B cell (primary cell): ENCODE results near the gene P2RX6. TPM values are rescaled to one million over a fixed set of nuclear protein-coding genes. Genes with fewer than 3 reads are reported as not detected.

Experiments
- ATAC-seq: fragments of 200-7000 bp; cut with Tn5 transposase; one replicate; pipeline ENCODE4 v1.10.0; 2021; ENCODE audit warnings: low read depth, mild to moderate bottlenecking, moderate number of reproducible peaks, moderate library complexity
- CTCF ChIA-PET: fragments of 350-600 bp; sonication (Branson Sonifier 250); formaldehyde crosslinking; loops from one replicate; lab custom pipeline; 2021; ENCODE audit warnings: antibody characterized with exemption, inconsistent platforms; lab: Charles Lee
- POLR2A ChIA-PET: fragments of 350-600 bp; sonication (Branson Sonifier 250); formaldehyde crosslinking; loops from one replicate; lab custom pipeline; 2021; ENCODE audit warnings: antibody characterized with exemption; lab: Charles Lee
- DNase-seq: peaks from one replicate; pipeline ENCODE4 v3.0.0; 2013
- H2AFZ ChIP-seq: 2 replicates; pipeline ENCODE4 v1.6.1; 2012; ENCODE audit warnings: mild to moderate bottlenecking, low read depth, low read length; ENCODE audit not compliant: insufficient read depth, poor library complexity, severe bottlenecking
- H3K27ac ChIP-seq, 2 donors: 1 replicate in 1 of 2; 2 replicates in 1 of 2; pipeline ENCODE4 v1.5.1; 2012 to 2013; ENCODE audit warnings: low read length in 2 of 2, mild to moderate bottlenecking in 2 of 2, moderate library complexity in 1 of 2
- H3K27me3 ChIP-seq, 4 experiments: fragments of 200-600 bp in 1 of 4; sonication (generic) in 1 of 4; replicated peaks in 1 of 4; 1 replicate in 2 of 4; 2 replicates in 2 of 4; pipeline versions ENCODE4 v1.6.1 to v1.7.0; 2013 to 2016; ENCODE audit warnings: low read length in 3 of 4, mild to moderate bottlenecking in 2 of 4, mixed read lengths in 1 of 4, moderate library complexity in 1 of 4; ENCODE audit not compliant: insufficient read depth in 4 of 4, control insufficient read depth in 3 of 4; ENCODE audit errors: control extremely low read depth in 1 of 4
- H3K36me3 ChIP-seq, 2 experiments: replicated peaks in 1 of 2; 1 replicate in 1 of 2; 2 replicates in 1 of 2; pipeline versions ENCODE4 v1.6.1 to v1.7.1; 2013; ENCODE audit warnings: low read length in 1 of 2; ENCODE audit not compliant: insufficient read depth in 2 of 2, control insufficient read depth in 1 of 2; ENCODE audit errors: control extremely low read depth in 1 of 2, extremely low read depth in 1 of 2
- H3K4me1 ChIP-seq, 2 donors: fragments of 200-600 bp in 1 of 2; sonication (generic) in 1 of 2; 1 replicate in 1 of 2; 2 replicates in 1 of 2; pipeline versions ENCODE4 v1.5.1 to v1.6.1; 2013 to 2017; ENCODE audit warnings: low read length in 2 of 2; ENCODE audit not compliant: control insufficient read depth in 2 of 2, insufficient read depth in 2 of 2
- H3K4me2 ChIP-seq: replicated peaks from 2 replicates; pipeline ENCODE3; 2012; ENCODE audit warnings: mild to moderate bottlenecking, low read depth, low read length; ENCODE audit not compliant: poor library complexity, severe bottlenecking
- H3K4me3 ChIP-seq, 5 experiments: fragments of 200-600 bp in 1 of 5; sonication (generic) in 1 of 5; 1 replicate in 3 of 5; 2 replicates in 2 of 5; pipeline versions ENCODE4 v1.5.1 to v1.7.0; 2011 to 2016; ENCODE audit warnings: low read length in 4 of 5, mild to moderate bottlenecking in 4 of 5, low read depth in 2 of 5, control low read depth in 1 of 5, moderate library complexity in 1 of 5; ENCODE audit not compliant: insufficient read depth in 1 of 5; ENCODE audit errors: control extremely low read depth in 1 of 5, extremely low read depth in 1 of 5
- H3K79me2 ChIP-seq: fragments of 200-600 bp; sonication (generic); one replicate; pipeline ENCODE4 v1.6.0; 2016; ENCODE audit warnings: low read length; ENCODE audit not compliant: control insufficient read depth, insufficient read depth
- H3K9ac ChIP-seq: fragments of 200-600 bp; sonication (generic); 2 replicates; pipeline ENCODE4 v1.6.1; 2017; ENCODE audit warnings: mild to moderate bottlenecking, low read length, moderate library complexity
- H3K9me3 ChIP-seq, 3 donors: one replicate each; pipeline versions ENCODE4 v1.6.1 to v1.7.1; 2013; ENCODE audit warnings: low read length in 2 of 3; ENCODE audit not compliant: control insufficient read depth in 2 of 3, insufficient read depth in 1 of 3; ENCODE audit errors: control extremely low read depth in 1 of 3
- H4K20me1 ChIP-seq: 2 replicates; pipeline ENCODE4 v1.6.0; 2012; ENCODE audit warnings: mild to moderate bottlenecking, low read length; ENCODE audit not compliant: insufficient read depth, control insufficient read depth, poor library complexity, severe bottlenecking
- H3K27ac Mint-ChIP-seq: one replicate; pipeline ENCODE4 v1.8.0; 2021; ENCODE audit warnings: mixed read lengths
- H3K27me3 Mint-ChIP-seq: one replicate; pipeline ENCODE4 v1.8.0; 2021; ENCODE audit warnings: mixed read lengths
- H3K4me1 Mint-ChIP-seq: one replicate; pipeline ENCODE4 v1.8.0; 2021; ENCODE audit warnings: mixed read lengths
- H3K4me3 Mint-ChIP-seq: one replicate; pipeline ENCODE4 v1.8.0; 2021; ENCODE audit warnings: mixed read lengths
- H3K9me3 Mint-ChIP-seq: one replicate; pipeline ENCODE4 v1.8.0; 2022; ENCODE audit warnings: mixed read lengths; ENCODE audit not compliant: insufficient read depth
- EZH2 ChIP-seq: IDR thresholded peaks from 2 replicates; pipeline ENCODE4 v1.6.1; 2012; ENCODE audit warnings: borderline replicate concordance, low read depth, mild to moderate bottlenecking, moderate library complexity, low read length; ENCODE audit not compliant: insufficient read depth, poor library complexity, severe bottlenecking
- WGBS: methylation state at CpG from one replicate; pipeline ENCODE4 v1.1.5; 2013; ENCODE audit warnings: missing lambda C conversion rate; ENCODE audit not compliant: insufficient coverage; 5-methylcytosine and 5-hydroxymethylcytosine counted together
- intact Hi-C: fragments of 100-400 bp; cut with micrococcal nuclease; formaldehyde crosslinking; loops from one replicate; pipeline ENCODE4 v1.10.0; 2022
- polyA plus RNA-seq: library from polyadenylated mRNA; depleted of rRNA; stranded (reverse); fragments of >200 nt; gene quantifications from 2 replicates; pipeline ENCODE4 v1.2.3, GENCODE V29; 2012
- total RNA-seq, 2 donors: library from RNA; stranded (reverse); fragments of 120-200 nt in 1 of 2; gene quantifications; 1 replicate in 1 of 2; 2 replicates in 1 of 2; pipeline versions ENCODE4 v1.2.3 to v1.2.4, GENCODE V29; 2013 to 2022
- TF ChIP-seq, protein P1 (sequence below): fragments of 200-600 bp; IDR thresholded peaks from one replicate; pipeline ENCODE4 v1.8.0; 2022; ENCODE audit warnings: antibody characterized with exemption, mild to moderate bottlenecking

Gene P2RX6
- total and polyA plus RNA-seq, 2 donors (not counting 1 experiment from before 2014, with no cell fraction given) = 0.49 to 0.79 TPM

DNA sequence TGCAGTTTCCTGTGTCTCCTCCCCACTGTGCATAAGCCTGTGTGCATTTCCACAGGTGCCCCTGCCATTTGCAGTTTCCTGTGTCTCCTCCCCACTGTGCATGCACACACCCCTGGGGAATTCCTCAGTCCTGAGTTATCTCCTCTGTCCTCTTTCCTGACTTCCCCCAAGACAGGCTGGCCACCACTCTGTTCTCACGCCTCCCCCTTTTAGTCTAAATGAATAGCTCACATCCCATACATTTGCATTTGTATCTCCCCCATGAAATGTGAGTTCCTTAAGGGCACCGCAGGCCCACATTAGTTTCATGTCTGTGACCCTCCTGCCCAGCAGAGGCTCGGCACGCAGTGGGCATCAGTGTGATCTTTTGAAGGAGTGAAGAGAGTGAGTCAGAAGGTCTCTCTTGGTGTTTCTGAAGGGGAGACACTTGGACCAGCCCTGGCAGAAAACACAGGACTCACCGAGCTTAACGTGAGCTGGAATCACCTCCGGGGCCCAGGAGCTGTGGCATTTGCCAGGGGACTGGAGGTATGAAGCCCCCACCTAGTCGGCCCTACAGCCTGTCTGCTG lies 37.0 kb downstream of the P2RX6 start:
- no peak overlapping the region for H3K4me3 Mint-ChIP-seq

DNA sequence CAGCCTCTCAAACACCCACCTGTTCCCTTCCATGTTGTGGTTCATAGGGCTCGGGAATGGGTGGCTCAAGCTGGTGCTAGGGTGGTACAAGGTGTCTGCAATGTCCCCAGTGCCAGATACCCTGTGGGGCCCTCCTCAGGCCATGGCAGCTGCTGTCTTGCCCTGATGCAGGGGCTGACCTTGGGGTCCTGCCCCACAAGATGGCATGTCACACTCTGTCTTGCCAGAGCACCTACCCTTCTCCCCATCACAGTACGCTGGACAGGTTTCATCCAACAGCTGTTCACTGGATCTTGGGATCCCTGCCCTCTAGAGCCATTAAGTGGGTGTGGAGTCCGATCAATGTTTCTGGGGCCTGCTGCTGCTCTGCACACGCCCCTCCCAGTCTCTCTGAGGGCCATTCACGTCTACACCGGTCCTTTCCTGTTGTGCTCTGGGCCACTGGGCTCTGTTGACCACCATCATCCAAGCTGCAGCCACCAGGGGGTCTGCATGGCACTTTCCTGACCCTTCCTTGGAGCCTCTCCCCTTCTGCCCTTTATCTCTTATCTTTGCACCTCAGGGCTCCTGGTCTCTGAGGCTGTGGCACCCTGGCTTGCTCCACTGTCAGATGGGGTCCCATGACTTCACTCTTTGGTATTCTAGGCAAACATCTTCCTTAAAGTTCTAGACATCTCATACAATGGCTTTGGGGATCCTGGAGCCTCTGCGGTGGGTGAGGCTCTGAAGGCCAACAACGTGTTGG lies 37.9 kb downstream of the P2RX6 start:
- H3K9ac ChIP-seq = no peak overlapping the region
- CTCF ChIA-PET = no interaction called here
- no peaks in the 10 kb centered on the region for H3K9me3 ChIP-seq
- intact Hi-C loops = no loop called here
- ATAC-seq (no peak), DNase-seq (no peak)
- POLR2A ChIA-PET = no interaction called here
- 89% methylated on average over 7 of the region's 8 CpGs for WGBS
- no peaks in the 10 kb centered on the region for H3K9me3 Mint-ChIP-seq
- H3K4me2 ChIP-seq = no peak overlapping the region
- no peaks in the 10 kb centered on the region for H3K36me3 ChIP-seq
- H3K4me1 Mint-ChIP-seq = peaks cover 8% of the 10 kb centered on the region
- no peak overlapping the region for H3K4me3 Mint-ChIP-seq
- TF ChIP-seq EZH2 = no peak
- TF ChIP-seq, protein P1, sequence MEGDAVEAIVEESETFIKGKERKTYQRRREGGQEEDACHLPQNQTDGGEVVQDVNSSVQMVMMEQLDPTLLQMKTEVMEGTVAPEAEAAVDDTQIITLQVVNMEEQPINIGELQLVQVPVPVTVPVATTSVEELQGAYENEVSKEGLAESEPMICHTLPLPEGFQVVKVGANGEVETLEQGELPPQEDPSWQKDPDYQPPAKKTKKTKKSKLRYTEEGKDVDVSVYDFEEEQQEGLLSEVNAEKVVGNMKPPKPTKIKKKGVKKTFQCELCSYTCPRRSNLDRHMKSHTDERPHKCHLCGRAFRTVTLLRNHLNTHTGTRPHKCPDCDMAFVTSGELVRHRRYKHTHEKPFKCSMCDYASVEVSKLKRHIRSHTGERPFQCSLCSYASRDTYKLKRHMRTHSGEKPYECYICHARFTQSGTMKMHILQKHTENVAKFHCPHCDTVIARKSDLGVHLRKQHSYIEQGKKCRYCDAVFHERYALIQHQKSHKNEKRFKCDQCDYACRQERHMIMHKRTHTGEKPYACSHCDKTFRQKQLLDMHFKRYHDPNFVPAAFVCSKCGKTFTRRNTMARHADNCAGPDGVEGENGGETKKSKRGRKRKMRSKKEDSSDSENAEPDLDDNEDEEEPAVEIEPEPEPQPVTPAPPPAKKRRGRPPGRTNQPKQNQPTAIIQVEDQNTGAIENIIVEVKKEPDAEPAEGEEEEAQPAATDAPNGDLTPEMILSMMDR = no peak
- H3K4me3 ChIP-seq = no peak overlapping the region
- H3K27ac ChIP-seq = no peak overlapping the region
- H3K27me3 Mint-ChIP-seq = peaks cover 18% of the 10 kb centered on the region
- peaks cover 0 to 6% (median 3%) of the 10 kb centered on the region in 4 experiments for H3K27me3 ChIP-seq
- H2AFZ ChIP-seq = no peak overlapping the region
- H4K20me1 ChIP-seq = no peaks in the 10 kb centered on the region
- H3K27ac Mint-ChIP-seq = no peak overlapping the region
- H3K4me1 ChIP-seq = peaks cover 4 to 7% of the 10 kb centered on the region in 2 donors
- no peaks in the 10 kb centered on the region for H3K79me2 ChIP-seq

More for the DNA sequence above, 37.0 kb downstream of the P2RX6 start:
- ChIA-PET POLR2A (no interaction called here), CTCF (no interaction called here)
- WGBS = 85% methylated on average over 7 of the region's 8 CpGs
- no peak overlapping the region for H3K4me2 ChIP-seq
- H3K9me3 Mint-ChIP-seq = no peaks in the 10 kb centered on the region
- H3K27me3 Mint-ChIP-seq = peaks cover 18% of the 10 kb centered on the region
- H3K79me2 ChIP-seq = no peaks in the 10 kb centered on the region
- ATAC-seq = no peak
- H3K27ac Mint-ChIP-seq = no peak overlapping the region
- H3K36me3 ChIP-seq = no peaks in the 10 kb centered on the region
- no peak overlapping the region for H2AFZ ChIP-seq
- H3K4me3 ChIP-seq = no peak overlapping the region
- peaks cover 4 to 7% of the 10 kb centered on the region in 2 donors for H3K4me1 ChIP-seq
- H4K20me1 ChIP-seq = no peaks in the 10 kb centered on the region
- no peaks in the 10 kb centered on the region for H3K9me3 ChIP-seq
- H3K27me3 ChIP-seq = peaks cover 0 to 5% (median 2%) of the 10 kb centered on the region in 4 experiments
- TF ChIP-seq, protein P1 = no peak
- TF ChIP-seq EZH2 = no peak
- peaks cover 8% of the 10 kb centered on the region for H3K4me1 Mint-ChIP-seq
- H3K9ac ChIP-seq = no peak overlapping the region
- intact Hi-C loops = no loop called here
- H3K27ac ChIP-seq = no peak overlapping the region
- no peak for DNase-seq
